MM.1S (cell line): ENCODE data around the gene PXT1.

ENCODE experiments used
- DNase-seq: peaks from one replicate; pipeline ENCODE4 v3.0.0-alpha.2; 2015
- H2AFZ ChIP-seq: fragments of 300-600 bp; sonication (generic); 2 replicates; pipeline ENCODE4 v1.6.0; 2016; ENCODE audit warnings: antibody characterized with exemption, low read length
- H3F3A ChIP-seq: fragments of 300-600 bp; sonication (generic); 2 replicates; pipeline ENCODE4 v1.6.1; 2016; ENCODE audit warnings: mild to moderate bottlenecking, antibody characterized with exemption, low read length, moderate library complexity, mixed read lengths; ENCODE audit not compliant: insufficient read depth
- H3K27ac ChIP-seq: fragments of 300-600 bp; sonication (generic); 2 replicates; pipeline ENCODE4 v1.5.1; 2016; ENCODE audit warnings: mild to moderate bottlenecking, low read length
- H3K27me3 ChIP-seq: fragments of 300-600 bp; sonication (generic); replicated peaks from 2 replicates; pipeline ENCODE4 v1.6.0; 2016; ENCODE audit warnings: low read length; ENCODE audit not compliant: insufficient read depth
- H3K36me3 ChIP-seq: fragments of 300-600 bp; sonication (generic); replicated peaks from 2 replicates; pipeline ENCODE4 v1.6.1; 2016; ENCODE audit warnings: mild to moderate bottlenecking, low read length, mixed read lengths; ENCODE audit not compliant: insufficient read depth
- H3K4me1 ChIP-seq: fragments of 300-600 bp; sonication (generic); 2 replicates; pipeline ENCODE4 v1.6.1; 2016; ENCODE audit warnings: low read length, mixed read lengths
- H3K4me2 ChIP-seq: fragments of 300-600 bp; sonication (generic); 2 replicates; pipeline ENCODE4 v1.6.0; 2016; ENCODE audit warnings: low read depth, low read length
- H3K4me3 ChIP-seq: fragments of 300-600 bp; sonication (generic); 2 replicates; pipeline ENCODE4 v1.5.1; 2016; ENCODE audit warnings: low read length, mixed read lengths
- H3K79me2 ChIP-seq: fragments of 300-600 bp; sonication (generic); 2 replicates; pipeline ENCODE4 v1.6.1; 2016; ENCODE audit warnings: mixed run types, low read length, mixed read lengths
- H3K9ac ChIP-seq: fragments of 300-600 bp; sonication (generic); 2 replicates; pipeline ENCODE4 v1.6.1; 2016; ENCODE audit warnings: low read length, mixed read lengths
- H3K9me2 ChIP-seq: fragments of 300-600 bp; sonication (generic); replicated peaks from 2 replicates; pipeline ENCODE4 v1.6.1; 2016; ENCODE audit warnings: mild to moderate bottlenecking, low read length, mixed read lengths; ENCODE audit not compliant: insufficient read depth
- H3K9me3 ChIP-seq: fragments of 300-600 bp; sonication (generic); replicated peaks from 2 replicates; pipeline ENCODE4 v1.6.1; 2016; ENCODE audit warnings: mild to moderate bottlenecking, low read length, mixed read lengths; ENCODE audit not compliant: insufficient read depth
- H4K20me1 ChIP-seq: fragments of 300-600 bp; sonication (generic); 2 replicates; pipeline ENCODE4 v1.6.1; 2016; ENCODE audit warnings: mild to moderate bottlenecking, low read length, moderate library complexity, mixed read lengths; ENCODE audit not compliant: insufficient read depth
- CTCF ChIP-seq: fragments of 300-600 bp; sonication (generic); IDR thresholded peaks from 2 replicates; pipeline ENCODE4 v1.5.1; 2016; ENCODE audit warnings: antibody characterized with exemption, low read length, mixed read lengths
- EZH2 ChIP-seq: fragments of 300-600 bp; sonication (generic); optimal IDR thresholded peaks from 2 replicates; pipeline ENCODE3; 2017; ENCODE audit warnings: low read depth, mild to moderate bottlenecking, antibody characterized with exemption, low read length, mixed read lengths
- EZH2phosphoT487 ChIP-seq: fragments of 300-600 bp; sonication (generic); IDR thresholded peaks from 2 replicates; pipeline ENCODE4 v1.6.1; 2018; ENCODE audit warnings: antibody characterized with exemption, low read length

Gene PXT1

GRCh38 chr6:36432151-36432671, 10.4 kb downstream of the PXT1 start:
- H3K27ac ChIP-seq: no peak overlapping the region

GRCh38 chr6:36431197-36431596, 11.5 kb downstream of the PXT1 start:
- H3K9me2 ChIP-seq: no peaks in the 10 kb centered on the region
- no peak for TF ChIP-seq EZH2
- TF ChIP-seq CTCF: no peak
- TF ChIP-seq EZH2phosphoT487: no peak
- no peak overlapping the region for H2AFZ ChIP-seq
- H3K27ac ChIP-seq: no peak overlapping the region
- peaks cover 13% of the 10 kb centered on the region for H3K4me1 ChIP-seq
- no peaks in the 10 kb centered on the region for H3K36me3 ChIP-seq
- H3K79me2 ChIP-seq: no peaks in the 10 kb centered on the region
- no peak overlapping the region for H3K4me3 ChIP-seq
- no peaks in the 10 kb centered on the region for H3K27me3 ChIP-seq
- H4K20me1 ChIP-seq: no peaks in the 10 kb centered on the region
- H3K9me3 ChIP-seq: no peaks in the 10 kb centered on the region
- H3K4me2 ChIP-seq: no peak overlapping the region
- no peak for DNase-seq
- H3F3A ChIP-seq: no peaks in the 10 kb centered on the region
- no peak overlapping the region for H3K9ac ChIP-seq

More at GRCh38 chr6:36432151-36432671, 10.4 kb downstream of the PXT1 start:
- no peaks in the 10 kb centered on the region for H3K9me2 ChIP-seq
- no peak overlapping the region for H3K4me3 ChIP-seq
- H4K20me1 ChIP-seq: no peaks in the 10 kb centered on the region
- H3K36me3 ChIP-seq: no peaks in the 10 kb centered on the region
- no peaks in the 10 kb centered on the region for H3K27me3 ChIP-seq
- no peak for DNase-seq
- no peaks in the 10 kb centered on the region for H3K9me3 ChIP-seq
- H3K4me2 ChIP-seq: peak overlapping the region; percentile 45
- TF ChIP-seq EZH2: no peak
- TF ChIP-seq EZH2phosphoT487: no peak
- no peak for TF ChIP-seq CTCF
- H3F3A ChIP-seq: no peaks in the 10 kb centered on the region
- 0 out of 2 replicates have a peak overlapping the region, but pooled peaks have one; percentile 15 for H2AFZ ChIP-seq
- no peak overlapping the region for H3K9ac ChIP-seq
- H3K79me2 ChIP-seq: no peaks in the 10 kb centered on the region
- H3K4me1 ChIP-seq: peaks cover 13% of the 10 kb centered on the region

GRCh38 chr6:36430351-36430750, 12.3 kb downstream of the PXT1 start:
- no peak overlapping the region for H3K4me3 ChIP-seq
- H3K27ac ChIP-seq: no peak overlapping the region
- H3K4me1 ChIP-seq: peaks cover 13% of the 10 kb centered on the region
- H3K27me3 ChIP-seq: no peaks in the 10 kb centered on the region
- no peaks in the 10 kb centered on the region for H4K20me1 ChIP-seq
- H3K9me3 ChIP-seq: no peaks in the 10 kb centered on the region
- no peak overlapping the region for H3K4me2 ChIP-seq
- H3K9me2 ChIP-seq: no peaks in the 10 kb centered on the region
- DNase-seq: no peak
- no peaks in the 10 kb centered on the region for H3K79me2 ChIP-seq
- H3K9ac ChIP-seq: no peak overlapping the region
- TF ChIP-seq EZH2phosphoT487: no peak
- no peak for TF ChIP-seq EZH2
- no peak for TF ChIP-seq CTCF
- no peaks in the 10 kb centered on the region for H3K36me3 ChIP-seq
- H2AFZ ChIP-seq: no peak overlapping the region
- no peaks in the 10 kb centered on the region for H3F3A ChIP-seq

GRCh38 chr6:36428911-36429310, 13.7 kb downstream of the PXT1 start:
- Histone ChIP-seq H3K4me1 (peaks cover 16% of the 10 kb centered on the region), H4K20me1 (no peaks in the 10 kb centered on the region), H3K27me3 (no peaks in the 10 kb centered on the region), H3K9me3 (no peaks in the 10 kb centered on the region), H3K4me2 (no peak overlapping the region), H3K79me2 (no peaks in the 10 kb centered on the region), H2AFZ (no peak overlapping the region), H3F3A (no peaks in the 10 kb centered on the region), H3K27ac (no peak overlapping the region), H3K9ac (no peak overlapping the region), H3K9me2 (no peaks in the 10 kb centered on the region), H3K4me3 (no peak overlapping the region), H3K36me3 (no peaks in the 10 kb centered on the region)
- no peak for TF ChIP-seq CTCF
- TF ChIP-seq EZH2: no peak
- no peak for TF ChIP-seq EZH2phosphoT487
- no peak for DNase-seq
